GM10248 (cell line): ENCODE data around the gene PI4KA.

Source experiments
- CTCF ChIA-PET: fragments of 300-600 bp; sonication (Branson Sonifier 250); formaldehyde crosslinking; extraction: SDS; loops from one replicate; lab custom pipeline; 2021; ENCODE audit warnings: antibody characterized with exemption; lab: Yijun Ruan, JAX
- POLR2A ChIA-PET: fragments of 350-650 bp; sonication (Branson Sonifier 250); formaldehyde crosslinking; extraction: SDS; loops from one replicate; lab custom pipeline; 2020; ENCODE audit warnings: antibody characterized with exemption; lab: Yijun Ruan, JAX
- DNase-seq: peaks from one replicate; pipeline ENCODE4 v3.0.0; 2012; ENCODE audit errors: extremely low spot score
- CTCF ChIP-seq: IDR thresholded peaks from 2 replicates; pipeline ENCODE4 v1.5.1; 2012; ENCODE audit warnings: mild to moderate bottlenecking, low read depth; ENCODE audit errors: extremely low read depth, missing control alignments, control extremely low read depth

PI4KA gene

GRCh38 chr22:20658433-20659222 lies 200.0 kb downstream of the PI4KA start:
- DNase-seq = no peak
- ChIA-PET CTCF (no interaction called here), POLR2A (no interaction called here)
- TF ChIP-seq CTCF = no peak

GRCh38 chr22:20657963-20658362 lies 200.6 kb downstream of the PI4KA start:
- CTCF ChIA-PET = no interaction called here
- POLR2A ChIA-PET = no interaction called here
- no peak for TF ChIP-seq CTCF
- no peak for DNase-seq
